Muscle of back (tissue), 11 donors: Measurements from ENCODE around the gene DNAJC11. TPM values are rescaled to one million over a fixed set of nuclear protein-coding genes. Genes with fewer than 3 reads are reported as not detected.
"Not testable (repeated sequence)": the region's sequence is repeated elsewhere in the genome, so short reads cannot be mapped to it uniquely, and the experiment has no call there.

Experiments
- DNase-seq, 3 donors: peaks; one replicate each; pipeline versions ENCODE4 v3.0.0 to v3.0.0-alpha.2; 2013
- polyA plus RNA-seq, 10 donors: library from polyadenylated mRNA; unstranded; fragments of 120-200 nt; gene quantifications; one replicate each; pipeline ENCODE4 v1.2.1, GENCODE V29; 2013; ENCODE audit not compliant: insufficient read length in 10 of 10

Gene DNAJC11
- polyA plus RNA-seq, 10 donors, result 26.7 to 42.0 (median 34.7) TPM

DNA sequence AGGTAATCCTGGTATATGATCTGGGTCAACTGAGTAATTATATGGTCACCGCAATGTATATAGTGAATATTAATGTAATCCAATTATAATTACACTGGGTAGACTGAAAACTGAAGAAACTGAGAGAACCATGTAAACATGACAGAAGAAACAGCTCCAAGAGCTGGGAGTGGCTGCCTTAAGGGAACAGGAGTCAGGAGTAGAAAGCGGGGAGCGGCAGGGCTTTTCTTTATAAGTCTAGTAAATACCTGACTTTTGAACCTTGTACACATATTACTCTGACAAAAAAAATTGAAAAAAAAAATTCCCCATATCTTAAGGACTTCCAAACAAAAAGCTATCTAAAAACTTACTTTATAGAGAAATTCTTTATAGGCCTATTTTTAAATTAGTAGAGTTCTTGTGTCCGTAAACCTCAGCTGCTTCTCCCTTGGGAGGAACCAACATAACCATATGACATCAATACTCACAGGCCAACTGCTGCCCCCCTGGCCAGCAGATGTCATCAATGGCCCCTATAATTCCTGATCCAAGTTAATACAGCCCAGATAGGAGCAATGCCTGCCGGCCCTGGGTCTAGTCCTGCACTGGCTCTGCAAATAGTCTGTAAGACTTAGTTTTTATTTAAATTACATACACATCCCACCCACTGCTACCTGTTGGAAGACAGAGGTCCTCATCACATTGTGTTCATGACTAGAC lies 43.1 kb downstream of the DNAJC11 start:
- no peak for DNase-seq

DNA sequence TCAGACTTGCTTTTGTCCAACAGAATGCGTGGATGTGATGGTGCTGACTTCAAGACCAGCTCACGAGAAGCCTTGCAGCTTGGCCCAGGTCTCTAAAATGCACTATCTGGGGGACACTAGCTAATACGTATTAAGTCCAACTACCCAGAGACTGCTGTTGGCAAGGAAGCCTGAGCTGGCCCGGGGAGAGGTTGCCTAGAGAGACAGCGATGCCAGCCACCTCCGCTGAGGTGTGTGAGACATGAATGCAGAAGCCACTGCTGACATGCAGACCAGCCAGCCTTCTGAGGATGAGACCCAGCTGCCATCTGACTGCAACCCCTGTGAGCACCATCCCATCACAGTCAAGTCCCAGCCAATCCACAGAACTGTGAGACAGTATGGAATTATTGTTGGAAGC lies 44.5 kb downstream of the DNAJC11 start:
- DNase-seq, result no peak

- no peak for DNase-seq
Measured at GRCh38 chr1:6653436-6654290, 48.0 kb downstream of the DNAJC11 start.

GRCh38 chr1:6652986-6653385 lies 48.6 kb downstream of the DNAJC11 start:
- no peak for DNase-seq

- DNase-seq, result no peak
Measured at GRCh38 chr1:6651909-6652308, 49.7 kb downstream of the DNAJC11 start.

- DNase-seq, result no peak
Measured at GRCh38 chr1:6648556-6648955, 53.1 kb downstream of the DNAJC11 start.

DNA sequence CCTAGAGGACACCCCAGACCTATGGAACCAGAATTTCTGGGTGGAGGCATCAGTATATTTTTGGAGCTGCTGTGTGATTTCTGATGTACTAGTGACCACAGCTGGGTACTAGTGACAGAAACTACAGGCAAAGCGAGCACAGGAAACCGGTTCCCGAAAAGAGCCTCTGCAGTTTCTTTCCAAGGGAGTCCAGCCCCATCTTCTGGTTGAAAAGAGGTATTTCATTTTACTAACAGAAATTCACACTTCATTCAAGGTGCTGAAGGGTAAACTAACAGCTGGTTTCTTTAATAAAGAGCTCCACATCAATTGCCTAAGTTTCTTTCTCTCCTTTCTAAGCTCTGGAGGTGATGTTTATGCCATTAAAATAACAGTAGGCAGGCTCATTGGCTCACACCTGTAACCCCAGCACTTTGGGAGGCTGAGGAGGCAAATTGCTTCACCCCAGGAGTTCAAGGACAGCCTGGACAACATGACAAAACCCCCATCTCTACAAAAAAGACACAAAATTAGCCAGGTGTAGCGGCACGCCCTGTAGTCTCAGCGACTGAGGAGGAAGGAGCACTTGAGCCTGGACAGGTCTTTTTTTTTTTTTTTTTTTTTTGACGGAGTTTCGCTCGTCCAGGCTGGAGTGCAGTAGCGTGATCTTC lies 55.0 kb downstream of the DNAJC11 start:
- DNase-seq, result peak; percentile 33 to 64 (median 44)

- DNase-seq, result no peak
Measured at GRCh38 chr1:6645018-6645417, 56.6 kb downstream of the DNAJC11 start.

DNA sequence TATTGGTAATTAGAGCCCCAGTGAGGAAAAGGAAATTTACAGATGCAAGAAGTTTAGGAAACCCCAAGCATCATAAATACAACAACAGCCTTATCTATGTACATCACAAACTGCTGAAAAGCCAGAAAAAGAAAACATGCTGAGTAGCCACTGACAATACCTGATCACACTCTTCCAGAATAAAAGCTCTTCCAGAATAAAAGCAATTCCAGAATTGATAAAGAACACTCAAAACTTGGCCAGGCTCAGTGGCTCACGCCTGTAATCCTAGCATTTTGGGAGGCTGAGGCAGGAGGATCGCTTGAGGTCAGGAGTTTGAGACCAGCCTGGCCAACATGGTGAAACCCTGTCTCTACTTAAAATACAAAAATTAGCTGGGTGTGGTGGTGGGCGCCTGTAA lies 60.7 kb downstream of the DNAJC11 start:
- not testable (repeated sequence) for DNase-seq

GRCh38 chr1:6638226-6638625 lies 63.4 kb downstream of the DNAJC11 start:
- DNase-seq, result peak; percentile 61 to 87 (median 85)

DNA sequence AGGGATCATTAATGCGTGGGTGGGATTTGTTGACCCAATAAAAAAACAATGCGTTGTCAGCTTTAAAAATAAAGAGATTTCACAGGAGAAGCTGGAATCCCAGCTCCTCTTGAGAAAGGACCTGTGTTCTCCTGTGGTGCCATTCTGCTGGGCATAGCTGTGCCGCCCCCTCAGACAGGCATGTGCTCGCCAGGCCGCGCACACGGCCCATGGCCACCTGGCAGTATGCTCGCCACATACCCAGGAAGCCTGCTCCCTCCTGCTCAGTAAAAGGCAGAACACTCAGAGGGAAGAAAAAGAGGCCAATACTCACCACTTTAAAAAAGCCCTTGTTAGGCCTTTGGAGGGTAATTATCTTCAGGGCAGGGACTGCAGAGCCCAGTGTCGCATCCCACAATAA lies 63.8 kb downstream of the DNAJC11 start:
- no peak for DNase-seq

- not testable (repeated sequence) for DNase-seq
Measured at GRCh38 chr1:6636778-6637177, 64.8 kb downstream of the DNAJC11 start.

DNA sequence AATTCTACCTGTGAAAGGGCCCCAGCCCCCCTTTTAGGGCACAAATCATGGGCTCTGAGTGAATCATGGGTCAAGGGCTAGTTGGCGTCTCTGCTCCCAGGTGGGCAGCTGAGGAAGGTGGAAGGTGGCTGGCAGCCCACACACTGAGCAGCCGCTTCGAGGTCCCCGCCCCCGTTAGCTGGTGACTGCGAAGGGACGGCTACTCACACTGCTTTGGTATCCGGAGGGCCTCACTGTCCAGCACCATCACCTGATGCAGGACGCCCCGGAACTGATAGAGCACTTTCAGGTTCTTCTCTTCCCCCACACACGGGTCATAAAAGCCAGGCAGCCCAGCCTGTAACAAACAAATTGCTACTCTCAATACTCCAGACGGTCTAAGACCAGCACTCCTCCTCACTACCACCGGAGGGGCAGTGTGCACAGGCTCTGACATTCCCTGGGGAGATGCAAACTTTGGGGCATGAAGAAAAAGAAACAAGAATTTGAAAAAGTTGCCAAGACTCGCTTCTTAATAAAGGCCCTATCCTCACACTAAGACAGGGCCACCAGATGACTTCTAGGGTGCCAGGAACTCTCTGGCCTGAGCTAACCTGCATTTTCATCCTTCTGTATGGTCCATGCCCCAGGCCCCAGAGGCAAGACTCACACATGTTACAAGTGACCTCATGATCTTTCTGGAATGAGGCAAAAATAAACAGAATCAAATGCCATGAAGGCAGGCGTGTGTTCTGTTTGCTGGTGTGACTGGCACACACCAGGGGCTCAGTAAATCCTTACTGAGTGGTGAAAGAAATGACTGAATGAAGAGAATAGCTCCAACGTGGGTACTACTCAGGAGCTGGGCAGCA lies 65.5 kb downstream of the DNAJC11 start:
- no peak for DNase-seq

- DNase-seq, result no peak
Measured at GRCh38 chr1:6635161-6635909, 66.3 kb downstream of the DNAJC11 start.

DNA sequence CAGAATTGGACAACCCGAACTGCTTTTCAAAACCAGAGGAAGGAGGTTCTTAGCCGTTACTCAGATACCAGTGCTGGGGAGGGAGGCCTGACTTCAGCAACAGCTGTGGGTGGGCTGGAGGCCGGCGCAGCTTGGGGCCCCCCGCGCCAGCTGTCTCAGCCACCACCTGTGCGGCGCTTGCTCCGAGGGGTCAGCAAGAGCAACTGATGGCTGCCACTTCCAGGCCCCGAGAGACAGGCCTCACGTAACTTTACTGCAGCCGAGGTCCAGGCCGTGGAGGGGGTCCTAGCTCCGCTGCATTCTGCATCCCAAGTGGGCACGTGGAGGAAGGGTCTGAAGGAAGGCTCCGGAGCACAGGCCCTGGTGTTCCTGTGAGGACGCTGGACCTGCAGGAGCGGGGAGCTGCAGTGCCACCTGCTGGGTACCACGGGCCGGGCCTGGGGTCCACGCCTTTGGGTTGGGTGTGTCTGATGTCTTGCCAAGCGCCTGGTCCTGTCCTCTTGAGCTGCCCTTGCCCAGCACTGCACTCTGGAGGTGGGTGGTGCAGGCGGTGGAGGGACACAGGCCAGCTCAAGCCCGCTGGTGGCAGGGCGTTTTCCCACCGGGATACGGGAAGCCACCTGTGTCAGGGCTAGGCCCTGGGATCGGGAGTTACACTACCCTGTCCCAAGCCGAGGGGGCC lies 67.1 kb downstream of the DNAJC11 start:
- peak in 1 of 3 donors; percentile 58 for DNase-seq

DNA sequence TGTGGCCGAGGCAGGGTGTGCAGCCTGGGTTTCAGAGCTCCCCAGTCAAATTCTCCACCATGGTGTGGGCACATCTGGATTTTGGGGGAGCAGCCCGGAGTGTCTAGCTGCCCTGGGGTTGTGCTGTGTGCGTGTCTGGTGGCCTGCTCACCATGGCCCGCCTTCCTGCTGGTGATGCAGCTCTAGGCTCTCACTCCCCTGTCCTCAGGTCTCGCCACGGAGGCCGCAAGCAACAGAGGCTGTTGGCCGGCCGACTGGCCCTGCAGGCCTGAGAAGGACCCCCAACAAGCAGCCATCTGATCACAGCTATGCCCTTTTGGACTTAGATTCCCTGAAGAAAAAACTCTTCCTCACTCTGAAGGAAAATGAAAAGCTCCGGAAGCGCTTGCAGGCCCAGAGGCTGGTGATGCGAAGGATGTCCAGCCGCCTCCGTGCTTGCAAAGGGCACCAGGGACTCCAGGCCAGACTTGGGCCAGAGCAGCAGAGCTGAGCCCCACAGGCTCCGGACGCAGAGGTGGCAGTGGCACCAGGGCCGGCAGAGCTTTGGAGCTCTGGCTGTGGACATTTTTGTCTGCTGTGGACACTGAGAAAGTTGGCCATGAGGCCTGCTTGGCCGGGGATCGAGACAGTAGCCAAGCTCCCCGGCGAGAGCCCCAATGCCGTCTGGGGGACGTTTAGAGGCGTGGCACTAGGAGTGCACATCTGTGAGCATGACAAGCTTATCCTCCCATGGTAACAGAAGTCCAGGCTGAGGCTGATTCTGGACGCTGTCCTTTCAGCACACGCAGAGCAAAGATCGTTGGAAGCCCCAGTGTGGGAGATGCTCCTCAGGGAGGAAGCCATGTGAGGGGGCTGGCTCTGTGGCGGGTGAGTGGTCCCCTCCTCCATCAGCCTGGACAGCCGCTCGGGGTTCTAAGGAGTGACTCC lies 68.8 kb downstream of the DNAJC11 start:
- no peak for DNase-seq

DNA sequence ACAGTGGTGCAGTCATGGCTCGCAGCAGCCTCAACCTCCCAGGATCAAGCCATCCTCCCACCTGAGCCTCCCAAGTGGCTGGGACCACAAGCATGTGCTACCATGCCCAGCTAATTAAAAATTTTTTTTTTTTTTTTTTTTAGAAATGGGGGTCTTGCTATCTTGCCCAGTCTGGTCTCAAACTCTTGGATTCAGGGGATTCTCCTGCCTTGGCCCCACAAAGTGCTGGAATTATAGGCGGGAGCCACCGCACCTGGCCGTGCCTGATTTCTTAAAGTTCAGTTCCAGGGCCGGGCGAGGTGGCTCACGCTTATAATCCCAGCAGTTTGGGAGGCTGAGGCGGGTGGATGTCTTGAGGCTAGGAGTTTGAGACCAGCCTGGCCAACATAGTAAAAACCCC lies 70.6 kb downstream of the DNAJC11 start:
- DNase-seq, result no peak

DNA sequence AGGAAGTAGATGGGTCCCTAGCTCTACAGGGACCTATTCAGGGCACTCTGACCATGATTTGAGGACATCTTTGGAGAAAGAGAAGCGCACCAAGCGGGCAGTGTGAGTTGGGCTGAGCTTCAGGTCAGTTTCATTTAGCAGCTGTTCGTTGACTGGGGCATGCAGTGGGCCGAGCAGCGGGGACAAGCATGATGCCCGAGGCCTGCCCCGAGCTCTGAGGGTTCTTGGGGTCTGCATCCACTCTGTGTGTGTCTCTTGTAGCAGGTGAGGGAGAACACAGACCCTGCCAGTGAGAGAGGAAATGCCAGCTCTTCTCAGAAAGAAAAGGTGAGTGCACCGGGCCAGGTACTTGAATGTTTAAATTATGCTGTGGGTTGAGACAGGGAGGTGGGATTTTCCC lies 71.6 kb downstream of the DNAJC11 start:
- no peak for DNase-seq

- no peak for DNase-seq
Measured at GRCh38 chr1:6628971-6629479, 72.6 kb downstream of the DNAJC11 start.
